Astrocyte of the cerebellum (primary cell): ENCODE data around the gene TBCK.

Source experiments
- DNase-seq: peaks from one replicate; pipeline ENCODE4 v3.0.0-alpha.2; 2011; ENCODE audit warnings: low read depth
- H3K4me3 ChIP-seq: 2 replicates; pipeline ENCODE4 v1.5.1; 2011; ENCODE audit warnings: mild to moderate bottlenecking, low read depth, low read length, moderate library complexity
- CTCF ChIP-seq: IDR thresholded peaks from 2 replicates; pipeline ENCODE4 v1.5.1; 2012; ENCODE audit warnings: low read length, low read depth, moderate library complexity, mild to moderate bottlenecking; ENCODE audit errors: missing control alignments
- in situ Hi-C: cut with HindIII; loops from 2 replicates; pipeline ENCODE4 v1.10.0; 2017; ENCODE audit warnings: low sequenced_read_pairs

The TBCK gene

GRCh38 chr4:106080376-106080775 lies 235.6 kb downstream of the TBCK start:
- H3K4me3 ChIP-seq = no peak overlapping the region
- in situ Hi-C loops = no loop called here
- no peak for TF ChIP-seq CTCF
- no peak for DNase-seq

- no peak for TF ChIP-seq CTCF
- H3K4me3 ChIP-seq = no peak overlapping the region
- in situ Hi-C loops = no loop called here
- DNase-seq = no peak
Measured at GRCh38 chr4:106079616-106080015, 236.4 kb downstream of the TBCK start.

- no peak for DNase-seq
- in situ Hi-C loops = no loop called here
- TF ChIP-seq CTCF = no peak
- H3K4me3 ChIP-seq = no peak overlapping the region
Measured at GRCh38 chr4:106065018-106065417, 251.0 kb downstream of the TBCK start.

- DNase-seq = peak; percentile 40
- no peak for TF ChIP-seq CTCF
- in situ Hi-C loops = no loop called here
- no peak overlapping the region for H3K4me3 ChIP-seq
Measured at GRCh38 chr4:106063009-106063408, 253.0 kb downstream of the TBCK start.

GRCh38 chr4:106062452-106062875 lies 253.5 kb downstream of the TBCK start:
- TF ChIP-seq CTCF = no peak
- in situ Hi-C loops = no loop called here
- DNase-seq = peak; percentile 83
- no peak overlapping the region for H3K4me3 ChIP-seq

- TF ChIP-seq CTCF = no peak
- H3K4me3 ChIP-seq = no peak overlapping the region
- DNase-seq = no peak
- in situ Hi-C loops = no loop called here
Measured at GRCh38 chr4:106058921-106059320, 257.1 kb downstream of the TBCK start.

GRCh38 chr4:106056914-106057313 lies 259.1 kb downstream of the TBCK start:
- TF ChIP-seq CTCF = no peak
- no peak overlapping the region for H3K4me3 ChIP-seq
- no peak for DNase-seq
- in situ Hi-C loops = no loop called here
